Glomerular visceral epithelial cell (primary cell): ENCODE measurements around the gene STK32C.

Experiments used
- DNase-seq: peaks from one replicate; pipeline ENCODE4 v3.0.0-alpha.2; 2016; ENCODE audit errors: extremely low spot score

STK32C gene

DNA sequence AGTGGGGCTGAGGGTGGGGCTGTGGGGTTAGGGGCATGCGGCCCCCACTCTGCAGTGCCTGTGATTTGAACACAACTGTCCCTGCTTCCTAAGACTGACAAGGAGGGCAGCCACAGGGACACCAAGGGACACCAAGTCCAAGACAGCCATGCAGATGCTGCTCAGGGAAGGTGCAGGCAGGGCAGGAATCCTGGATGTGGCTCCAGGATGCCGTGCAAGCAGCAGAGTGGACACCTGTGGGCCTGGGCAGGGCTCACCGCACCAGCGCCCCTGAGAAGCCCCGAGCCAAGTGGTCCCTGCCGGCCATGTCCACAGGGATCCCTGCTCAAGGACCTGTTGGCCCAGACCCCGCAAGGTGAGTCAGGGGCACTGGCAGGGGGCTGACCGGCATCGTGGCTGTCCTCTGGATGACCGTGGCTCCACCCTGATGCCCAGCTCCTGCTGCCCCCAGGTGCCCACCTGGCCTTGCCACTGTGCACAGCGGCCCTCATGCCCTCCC is 58.5 kb downstream of the STK32C start:
- no peak for DNase-seq

DNA sequence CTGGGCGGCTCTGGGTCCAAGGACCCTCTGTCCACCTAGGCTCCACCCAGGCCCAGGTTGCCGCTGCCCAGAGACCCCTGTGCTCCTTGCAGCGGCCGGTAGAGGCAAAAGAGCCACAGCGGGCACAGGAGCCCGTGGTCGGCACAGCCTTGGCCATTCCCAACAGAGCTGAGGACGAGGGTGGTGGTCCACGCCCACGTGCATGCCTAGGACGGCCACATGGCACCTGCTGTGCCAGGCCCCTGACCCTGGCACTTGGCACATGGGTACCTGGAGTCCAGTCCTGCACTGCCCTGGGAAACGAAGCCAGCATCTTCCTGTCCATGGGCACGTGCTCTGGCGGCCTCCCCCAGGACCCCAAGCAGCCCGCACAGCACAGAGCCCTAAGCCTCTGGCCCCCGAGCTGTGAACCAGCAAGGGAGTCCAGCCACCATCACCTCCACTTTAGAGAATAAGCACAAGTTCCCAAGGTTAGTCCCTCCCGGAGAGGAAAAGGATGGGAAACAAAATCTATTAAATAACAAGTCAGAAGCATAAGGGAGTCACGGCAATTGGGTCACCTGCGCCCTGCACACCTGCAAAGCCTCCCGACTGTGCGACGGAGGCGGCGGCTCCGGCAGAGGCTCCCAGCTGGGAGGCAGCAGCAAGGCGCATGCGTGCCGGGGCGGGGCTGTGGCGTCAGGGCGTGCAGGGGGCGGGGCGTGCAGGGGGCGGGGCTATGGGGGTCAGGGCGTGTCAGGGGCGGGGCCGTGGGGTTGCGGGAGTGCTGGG is 59.1 kb downstream of the STK32C start:
- DNase-seq: no peak

DNA sequence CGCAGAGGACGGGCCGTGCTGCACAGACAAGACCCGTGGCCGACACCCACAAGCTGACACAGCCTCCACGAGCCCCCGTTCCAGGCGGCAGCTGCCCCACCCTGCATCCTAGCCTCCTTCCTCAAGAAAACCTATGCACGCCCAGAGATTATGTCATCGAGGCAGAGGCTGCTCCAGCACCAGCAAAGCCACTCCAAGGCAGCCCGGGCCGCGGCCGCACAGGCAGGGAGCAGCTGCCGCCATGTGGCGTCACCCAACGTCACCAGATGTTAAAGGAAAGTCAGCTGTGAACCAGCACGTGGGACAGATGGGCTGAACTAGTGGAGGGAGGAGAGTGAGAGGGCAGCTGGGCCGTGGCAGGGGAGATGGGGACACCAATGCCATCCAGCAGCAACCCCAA is 59.8 kb downstream of the STK32C start:
- DNase-seq: no peak

DNA sequence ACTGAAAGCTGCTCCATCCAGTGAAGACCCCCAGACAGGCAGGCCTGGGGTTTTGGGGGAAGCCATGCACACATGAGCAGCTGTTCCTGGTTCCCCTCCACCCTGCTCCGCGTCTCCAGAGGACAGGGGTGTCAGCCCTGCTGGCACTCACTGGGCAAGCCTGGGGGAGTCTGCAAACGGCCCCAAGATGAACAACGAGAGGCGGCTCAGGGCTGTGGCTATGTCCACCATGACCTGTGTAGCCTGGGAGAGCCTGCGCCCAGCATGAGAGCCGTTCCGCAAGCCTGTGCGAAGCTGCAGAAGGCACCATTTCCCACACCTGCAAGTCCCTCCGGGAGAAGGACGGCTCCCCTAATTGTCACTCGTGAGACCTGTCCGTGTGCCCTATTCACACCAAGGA is 61.5 kb downstream of the STK32C start:
- no peak for DNase-seq

DNA sequence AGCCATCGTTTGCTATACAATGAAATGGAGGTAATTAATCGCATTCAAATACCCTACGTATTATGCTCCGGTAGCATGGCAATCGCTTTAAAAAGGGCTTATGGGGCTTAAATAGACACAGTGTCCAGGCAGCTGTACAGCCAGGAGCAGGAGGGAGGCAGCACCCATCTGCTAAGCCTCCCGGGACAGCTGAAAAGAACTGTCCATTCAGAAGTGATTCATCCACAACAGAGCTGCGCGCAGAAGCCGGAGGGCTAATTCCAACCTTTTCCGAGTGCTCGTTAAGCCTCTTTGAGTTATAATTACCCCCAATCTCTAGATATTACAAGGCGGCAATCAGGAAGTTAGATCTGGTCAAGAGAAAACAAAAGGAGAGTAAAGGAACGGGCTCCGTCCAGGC is 62.7 kb downstream of the STK32C start:
- DNase-seq: no peak

DNA sequence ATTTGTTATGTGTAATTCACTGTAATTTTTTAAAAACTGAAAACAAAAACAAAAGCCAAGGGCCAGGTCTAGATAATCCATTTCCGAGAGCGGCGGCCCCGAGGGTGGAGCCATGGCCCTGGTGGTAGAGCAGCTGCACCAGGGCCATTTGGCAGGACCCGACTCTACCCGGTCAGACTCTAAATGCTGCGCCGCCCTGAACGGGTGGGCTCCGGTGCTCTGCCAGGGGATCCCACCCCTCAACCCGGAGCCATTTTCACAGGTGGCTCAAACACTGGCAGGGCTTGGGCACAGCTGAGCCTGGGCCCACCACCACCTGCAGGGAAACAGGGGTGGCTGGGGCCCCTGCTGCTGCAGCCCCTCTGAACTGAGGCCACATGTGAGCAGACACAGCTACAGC is 64.1 kb downstream of the STK32C start:
- no peak for DNase-seq

DNA sequence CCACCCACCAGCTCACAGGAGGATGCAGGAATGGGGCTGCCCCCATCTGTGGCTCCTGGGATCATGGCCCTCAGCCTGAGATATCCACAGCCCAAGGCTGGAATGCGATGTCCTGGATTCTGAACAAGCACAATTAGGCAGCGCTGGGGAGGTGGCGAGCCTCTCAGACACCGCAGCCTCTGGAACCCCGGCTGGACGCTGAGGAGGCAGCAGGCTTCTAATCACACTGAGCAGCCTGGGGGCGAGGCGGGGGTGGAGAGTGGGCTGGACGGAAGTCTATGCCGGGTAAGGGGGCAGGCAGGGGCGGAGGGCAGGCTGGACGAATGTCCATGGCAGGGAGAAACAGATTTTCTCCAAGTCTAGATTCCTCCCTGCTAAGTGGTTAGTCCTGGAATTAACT is 64.6 kb downstream of the STK32C start:
- no peak for DNase-seq

DNA sequence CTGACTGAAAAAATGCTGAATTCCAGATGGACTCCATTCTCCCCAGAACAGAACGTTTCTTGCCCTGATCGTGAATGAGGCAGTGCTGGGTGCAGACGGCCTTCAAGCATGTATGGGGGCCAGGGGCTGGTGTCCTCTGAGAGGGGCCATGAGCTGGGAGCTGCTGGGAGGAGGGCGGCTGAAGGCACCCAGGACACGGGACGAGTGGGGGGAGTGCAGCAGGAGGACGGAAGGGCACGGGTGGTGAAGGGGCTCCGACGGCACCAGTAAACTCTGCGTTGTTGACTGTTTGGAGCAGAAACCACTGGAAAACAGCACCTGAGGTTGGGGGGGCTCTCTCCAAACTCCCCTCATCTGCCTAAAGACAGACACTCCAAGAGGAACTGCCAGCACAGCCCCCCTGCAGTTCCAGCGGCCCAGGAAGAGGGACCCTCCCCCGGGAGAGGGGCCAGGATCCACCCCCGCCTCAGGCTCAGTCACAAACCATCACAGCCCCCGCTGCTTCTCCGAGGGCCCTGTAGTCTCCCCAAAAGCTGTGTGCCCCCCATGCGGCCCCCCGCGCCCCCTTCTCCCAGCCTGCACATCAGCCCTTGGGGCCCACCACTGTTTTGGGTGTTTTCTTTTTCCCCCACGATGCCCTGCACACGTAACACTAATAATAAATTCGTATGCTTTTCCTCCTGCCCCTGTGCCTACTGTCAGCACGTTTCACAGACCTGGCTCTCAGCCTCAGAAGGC is 65.5 kb downstream of the STK32C start:
- DNase-seq: no peak

DNA sequence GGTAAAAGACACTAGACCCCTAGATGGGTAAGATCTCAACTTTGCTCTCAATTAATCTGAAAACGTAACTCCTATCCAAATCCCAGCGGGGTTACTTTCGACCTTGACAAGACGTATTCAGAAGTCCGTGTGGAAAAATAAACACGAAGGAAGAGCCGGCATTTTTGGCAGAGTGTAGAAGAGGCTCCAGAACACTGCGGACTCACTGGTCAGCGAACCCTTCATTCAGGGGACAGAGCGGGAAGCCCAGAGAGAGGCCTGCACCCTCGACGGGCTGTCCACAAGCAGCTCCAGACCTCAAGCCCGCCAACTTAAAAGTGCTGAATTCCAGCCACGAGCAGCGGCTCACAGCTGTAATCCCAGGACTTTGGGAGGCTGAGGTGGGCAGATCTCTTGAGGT is 66.3 kb downstream of the STK32C start:
- no peak for DNase-seq

DNA sequence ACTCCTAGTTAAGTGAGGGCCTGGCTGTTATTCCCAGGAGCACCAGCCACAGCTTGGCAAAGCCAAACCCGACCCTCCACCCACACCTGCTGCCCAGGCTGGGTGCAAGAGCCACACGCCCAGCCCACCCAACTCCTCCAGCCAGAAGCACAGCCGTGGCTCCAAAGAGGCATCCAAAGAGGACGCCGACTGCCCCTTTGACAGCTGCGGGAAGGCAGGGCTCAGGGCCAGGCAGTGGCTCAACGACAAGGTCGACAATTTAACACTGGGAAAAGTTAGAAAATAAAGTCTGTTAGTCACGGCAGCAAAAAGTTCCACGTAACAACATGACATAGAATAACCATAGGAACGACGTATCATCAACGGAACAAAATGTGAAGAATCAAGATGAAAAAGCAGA is 66.7 kb downstream of the STK32C start:
- no peak for DNase-seq

DNA sequence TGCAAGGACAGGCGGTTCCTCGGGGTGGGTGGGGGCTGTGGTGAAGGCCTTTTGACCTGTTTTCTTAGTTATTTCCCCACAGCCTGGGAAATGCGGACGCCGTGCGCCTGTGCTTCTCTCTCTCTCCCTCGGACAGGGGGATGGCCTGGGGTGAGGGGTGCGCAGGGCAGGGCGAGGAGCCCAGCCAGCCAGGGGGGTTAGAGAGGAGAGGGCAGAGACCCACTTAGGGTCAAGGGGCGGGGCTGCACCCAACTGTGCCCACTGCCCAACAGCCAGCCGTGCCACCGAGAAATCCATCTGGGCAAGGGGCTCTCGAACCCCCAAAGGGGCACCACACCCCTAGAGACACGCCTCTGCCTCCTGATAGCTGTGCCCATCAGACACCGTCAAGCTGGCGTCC is 67.2 kb downstream of the STK32C start:
- DNase-seq: no peak

DNA sequence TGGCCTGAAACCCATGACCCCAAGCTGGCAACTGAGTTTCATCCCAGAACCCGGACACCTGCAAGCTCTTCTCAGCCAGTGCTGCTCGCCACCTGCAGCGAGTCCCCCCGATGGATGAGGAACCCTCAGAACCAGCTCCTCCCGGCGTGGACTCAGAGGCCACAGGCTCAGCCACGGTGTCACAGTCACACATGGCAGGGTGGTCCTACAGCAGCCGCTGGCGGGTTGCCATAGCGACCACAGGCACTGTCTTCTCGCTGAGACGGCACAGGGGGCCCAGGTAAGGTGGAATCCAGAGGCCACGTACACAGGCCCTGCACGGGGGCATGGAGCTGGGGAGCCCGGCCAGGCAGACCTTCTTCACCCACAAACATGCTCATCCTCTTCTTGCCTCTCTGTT is 67.6 kb downstream of the STK32C start:
- no peak for DNase-seq

DNA sequence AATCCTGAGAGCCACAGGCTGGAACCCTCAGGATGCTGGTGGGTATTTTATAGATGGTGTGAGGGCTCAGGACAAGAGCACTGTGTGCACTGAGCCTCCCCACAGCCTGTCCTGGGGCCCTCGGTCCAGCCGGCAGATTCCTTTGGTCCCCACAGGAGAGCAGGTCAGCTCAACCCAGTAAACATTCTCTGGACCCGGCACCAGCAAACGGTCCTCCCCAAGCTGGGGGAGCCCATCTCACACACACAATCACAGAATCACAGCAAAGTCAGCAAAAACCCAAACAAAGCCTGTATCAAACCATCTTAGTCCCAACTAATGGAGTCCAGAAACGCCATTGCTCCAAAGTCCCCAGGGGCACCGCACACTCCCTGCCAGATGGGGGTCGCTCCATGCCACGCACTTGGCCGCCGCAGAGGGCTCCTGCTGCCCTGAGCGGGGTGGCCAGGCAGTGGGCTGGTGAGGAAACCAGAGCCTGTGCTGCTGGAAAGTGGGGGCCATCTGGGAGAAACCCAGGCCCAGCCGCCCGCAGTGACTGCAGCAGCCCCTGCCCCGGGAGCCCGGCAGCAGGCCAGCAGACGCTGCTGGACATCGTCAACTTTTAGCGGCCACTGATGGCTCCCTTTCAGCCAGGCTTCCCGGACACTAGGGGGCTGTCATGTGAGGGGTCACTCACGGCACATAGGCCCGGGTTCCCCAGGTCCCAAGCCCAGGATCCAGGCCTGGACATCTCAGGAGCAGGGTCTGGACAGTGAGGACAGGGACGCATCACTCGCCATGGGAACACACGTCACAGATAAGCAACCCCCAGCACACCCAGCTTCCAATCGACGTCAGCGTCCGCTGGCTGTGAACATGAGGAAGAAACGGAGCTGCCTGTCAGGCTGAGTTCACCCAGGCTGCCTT is 68.4 kb downstream of the STK32C start:
- no peak for DNase-seq

DNA sequence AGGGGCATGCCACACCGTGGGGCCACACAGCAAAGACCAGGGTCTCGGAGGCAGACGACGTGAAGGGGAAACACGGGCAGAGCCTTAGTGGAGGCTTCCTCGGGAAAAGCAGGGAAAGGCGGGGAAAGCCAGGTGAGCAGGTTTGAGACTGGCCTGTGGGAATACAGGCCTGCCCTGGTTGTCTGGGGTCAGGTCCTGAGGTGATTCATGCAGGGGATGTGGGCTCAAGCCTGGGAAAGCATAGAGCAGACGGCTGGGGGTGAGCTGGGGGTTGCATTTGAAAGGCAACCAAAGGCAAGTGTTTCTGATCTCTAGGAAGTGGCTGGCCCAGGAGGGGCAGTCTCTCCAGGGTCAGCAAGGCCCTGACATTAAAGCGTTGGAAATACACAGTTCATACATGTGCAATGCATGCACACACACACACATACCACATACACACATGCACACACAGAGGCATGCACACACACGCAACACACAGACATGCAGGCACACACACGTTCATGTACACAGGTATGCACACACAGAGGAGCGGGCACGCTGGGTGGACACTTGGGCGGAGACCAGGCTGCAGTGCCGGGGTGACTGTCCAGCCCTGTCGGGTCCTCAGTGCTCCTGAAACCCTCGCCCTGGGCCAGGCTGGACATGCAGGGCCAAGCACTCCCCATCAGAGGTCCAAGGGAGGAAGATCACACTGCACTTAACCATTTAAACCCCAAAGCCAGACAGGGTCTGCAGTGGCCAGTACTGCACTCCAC is 69.2 kb downstream of the STK32C start:
- DNase-seq: no peak

DNA sequence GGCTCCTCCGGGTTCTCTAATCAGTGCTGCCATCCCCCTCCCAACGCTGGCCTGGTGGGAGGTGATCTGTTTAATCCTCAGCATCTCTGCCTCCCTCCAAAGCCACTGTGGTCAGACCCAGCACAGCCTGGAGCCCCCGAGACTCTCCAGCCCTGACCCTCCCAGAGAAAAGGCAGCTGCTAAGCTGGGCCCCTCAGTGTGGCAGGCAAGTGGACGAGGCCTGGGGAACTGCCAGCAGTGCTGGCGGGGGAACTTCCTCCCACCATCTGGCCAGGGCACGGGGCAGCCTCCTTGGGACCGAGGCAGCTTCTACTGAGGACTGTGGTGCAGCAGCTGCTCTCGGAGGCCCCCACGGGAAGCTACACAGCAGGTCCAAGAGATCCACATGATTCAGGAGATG is 69.9 kb downstream of the STK32C start:
- no peak for DNase-seq

DNA sequence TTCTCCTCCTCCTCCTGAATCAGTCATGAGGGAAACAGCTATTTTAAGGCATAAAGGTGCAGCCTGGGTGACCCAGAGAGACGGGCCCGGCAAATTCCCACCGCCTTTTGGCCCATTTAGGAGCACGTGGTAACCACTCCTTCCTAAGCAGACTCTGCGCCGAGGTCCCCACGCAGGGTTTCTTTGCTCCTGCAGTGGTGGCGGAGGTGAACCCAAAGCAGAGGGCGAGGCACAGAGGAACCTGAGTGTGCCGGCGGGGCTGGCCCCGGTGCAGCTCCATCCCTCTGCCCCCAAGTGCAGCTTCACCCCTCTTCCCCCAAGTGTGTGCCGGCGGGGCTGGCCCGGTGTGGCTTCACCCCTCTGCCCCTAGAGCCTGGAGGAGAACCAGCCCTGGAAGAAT is 70.4 kb downstream of the STK32C start:
- no peak for DNase-seq

DNA sequence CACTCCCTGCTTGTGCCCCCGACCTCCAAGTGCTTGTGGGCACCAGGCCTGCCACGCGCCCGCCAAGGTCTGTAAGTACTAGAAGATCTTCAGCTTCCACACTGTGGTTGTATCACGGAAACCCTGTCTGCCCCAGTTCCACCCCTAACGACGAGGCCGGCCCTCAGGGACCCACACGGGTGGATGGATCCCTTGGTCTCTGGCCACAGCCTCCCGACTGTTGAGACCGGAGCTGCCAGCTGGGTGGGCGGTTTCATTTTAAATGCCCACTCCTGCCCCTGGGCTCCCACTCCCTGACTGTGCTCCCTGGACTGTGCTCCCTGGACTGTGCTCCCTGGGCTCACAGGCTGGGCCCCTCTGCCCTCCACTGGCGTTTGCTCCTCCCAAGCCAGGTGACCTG is 70.9 kb downstream of the STK32C start:
- DNase-seq: no peak

DNA sequence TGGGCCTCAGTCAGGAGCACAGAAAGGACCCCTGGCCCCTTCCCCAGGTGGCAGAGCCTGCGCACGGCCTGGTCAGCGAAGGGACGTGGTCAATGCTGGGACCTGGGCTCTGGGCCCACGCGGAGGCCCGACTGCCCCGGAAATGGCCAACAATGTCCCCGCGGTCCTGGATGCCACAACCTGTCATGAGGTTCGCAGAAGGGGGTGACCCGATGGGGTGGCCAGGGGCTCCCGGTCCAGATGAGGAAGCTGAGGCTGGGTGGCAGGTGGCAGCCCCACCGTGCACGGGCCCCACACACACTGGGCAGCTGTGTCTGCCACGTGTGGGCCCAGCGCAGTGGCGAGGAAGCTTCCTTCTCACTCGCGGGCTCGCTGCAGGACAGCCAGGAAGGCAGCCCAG is 71.6 kb downstream of the STK32C start:
- DNase-seq: no peak

DNA sequence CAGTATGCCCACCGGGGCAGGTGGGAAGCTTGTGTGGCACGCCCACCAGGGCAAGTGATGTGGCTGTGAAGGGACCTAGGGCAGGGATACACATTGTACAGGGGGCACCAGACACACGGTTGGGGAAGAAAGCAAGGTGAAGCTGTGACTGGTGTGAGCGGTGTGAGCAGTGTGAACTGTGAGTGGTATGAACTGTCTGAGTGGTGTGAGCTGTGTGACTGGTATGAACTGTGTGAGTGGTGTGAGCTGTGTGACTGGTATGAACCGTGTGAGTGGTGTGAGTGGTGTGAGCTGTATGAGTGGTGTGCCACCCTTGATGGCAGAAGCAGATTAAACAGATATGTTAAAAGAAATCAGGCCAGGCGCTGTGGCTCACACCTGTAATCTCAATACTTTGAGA is 72.9 kb downstream of the STK32C start:
- DNase-seq: no peak

DNA sequence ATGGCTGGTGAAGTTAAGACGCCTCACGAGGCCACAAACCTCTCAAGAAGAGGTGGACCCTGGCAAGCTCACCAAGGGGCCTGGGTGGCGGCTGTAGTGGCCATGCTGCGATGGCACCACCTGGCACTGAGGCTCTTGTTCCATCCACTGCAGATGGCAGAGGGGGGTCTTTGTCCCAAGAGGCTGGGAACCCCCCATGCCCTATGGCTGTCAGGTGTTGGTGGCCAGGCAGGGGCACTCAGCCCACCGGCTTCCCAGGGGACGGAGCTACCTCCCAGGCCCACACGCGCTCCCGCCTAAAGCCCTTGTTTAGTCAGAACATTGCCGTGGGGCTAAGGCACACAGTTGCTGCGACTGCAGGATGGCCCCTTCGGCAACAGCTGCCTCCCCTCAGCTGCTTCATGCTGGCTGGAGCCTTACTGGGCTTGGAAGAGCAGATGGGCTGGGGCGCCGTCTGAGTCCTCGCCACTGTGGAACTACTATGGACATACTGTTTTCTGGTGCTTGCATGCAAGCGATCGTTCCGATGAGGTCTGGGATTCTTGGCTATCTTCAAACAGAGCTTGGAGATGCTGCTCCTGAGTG is 74.2 kb downstream of the STK32C start:
- no peak for DNase-seq

DNA sequence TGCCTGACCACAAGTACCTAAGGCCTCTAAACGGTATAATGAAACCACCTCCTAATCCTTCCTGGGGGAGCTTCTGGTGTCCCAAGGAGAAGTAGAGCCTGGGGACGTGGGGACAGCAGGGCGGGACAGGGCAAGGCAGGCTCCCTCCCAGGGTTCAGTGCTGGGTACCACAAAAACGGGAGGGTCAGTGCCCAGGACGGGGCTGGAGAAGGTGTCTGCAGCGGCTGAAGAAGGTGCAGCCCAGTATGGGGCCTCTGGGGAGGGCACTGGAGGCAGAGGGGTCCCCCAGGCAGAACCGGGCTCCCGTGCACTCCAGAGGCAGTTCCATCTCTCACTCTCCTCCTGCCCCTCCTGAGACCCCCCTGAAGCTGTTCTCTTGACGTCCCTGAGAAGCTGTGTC is 74.8 kb downstream of the STK32C start:
- no peak for DNase-seq
